Stomach (tissue), 9 donors: ENCODE measurements around the gene ANKRD12. TPM values are rescaled to one million over a fixed set of nuclear protein-coding genes. Genes with fewer than 3 reads are reported as not detected.

Experiments
- DNase-seq, 2 donors: peaks; one replicate each; pipeline versions ENCODE4 v3.0.0 to v3.0.0-alpha.2; 2013 to 2019
- H3K27ac ChIP-seq, 5 donors: fragments of 200-600 bp in 4 of 5; sonication (generic) in 4 of 5; one replicate each; pipeline ENCODE4 v1.5.1; 2013 to 2019; ENCODE audit warnings: mild to moderate bottlenecking in 1 of 5, moderate library complexity in 1 of 5
- H3K27me3 ChIP-seq, 3 donors: fragments of 200-600 bp; sonication (generic); one replicate each; pipeline ENCODE4 v1.5.1; 2017 to 2019; ENCODE audit warnings: mixed run types in 1 of 3
- H3K36me3 ChIP-seq, 4 donors: fragments of 200-600 bp; sonication (generic); 1 replicate in 3 of 4; 2 replicates in 1 of 4; pipeline ENCODE4 v1.5.1; 2016 to 2019
- H3K4me1 ChIP-seq, 4 donors: fragments of 200-600 bp; sonication (generic); one replicate each; pipeline ENCODE4 v1.5.1; 2016 to 2019
- H3K4me3 ChIP-seq, 4 donors: fragments of 200-600 bp; sonication (generic) in 3 of 4; one replicate each; pipeline ENCODE4 v1.5.1; 2016 to 2019; ENCODE audit warnings: mild to moderate bottlenecking in 1 of 4
- H3K9me3 ChIP-seq, 4 donors: fragments of 200-600 bp; sonication (generic); one replicate each; pipeline ENCODE4 v1.5.1; 2016 to 2019
- EP300 ChIP-seq: sonication (generic); formaldehyde crosslinking; IDR thresholded peaks from one replicate; pipeline ENCODE4 v1.6.1; 2017; ENCODE audit warnings: antibody characterized with exemption
- POLR2A ChIP-seq, 4 donors: fragments of 450-650 bp; IDR thresholded peaks; one replicate each; pipeline ENCODE4 v1.6.1; 2016; ENCODE audit warnings: antibody characterized with exemption in 4 of 4, control low read depth in 2 of 4, mild to moderate bottlenecking in 1 of 4, moderate library complexity in 1 of 4
- POLR2AphosphoS5 ChIP-seq, 3 donors: sonication (generic); formaldehyde crosslinking; IDR thresholded peaks; one replicate each; pipeline ENCODE4 v1.6.1; 2016; ENCODE audit warnings: antibody characterized with exemption in 3 of 3
- whole genome bisulfite sequencing, 5 donors: extraction: QIAGEN DNeasy Blood & Tissue Kit in 3 of 5; methylation state at CpG; one replicate each; pipeline versions ENCODE4 v1.1.5 to v1.1.7; 2013 to 2018; 5-methylcytosine and 5-hydroxymethylcytosine counted together
- intact Hi-C: fragments of 100-400 bp; cut with DNase I; formaldehyde crosslinking; loops from one replicate; pipeline ENCODE4 v1.15.1; 2023; ENCODE audit warnings: low total_unique reads
- polyA plus RNA-seq, 3 donors: library from polyadenylated mRNA; stranded (reverse); fragments of 200-250 nt; gene quantifications; one replicate each; pipeline ENCODE4 v1.2.3, GENCODE V29; 2013
- total RNA-seq, 5 donors: library from RNA; depleted of rRNA; stranded (reverse); fragments of >200 nt; gene quantifications; one replicate each; pipeline versions ENCODE4 v1.1.0 to v1.2.3, GENCODE V29; 2014 to 2016
- TF ChIP-seq, protein P1 (sequence below), 7 experiments: fragments of 450-650 bp in 4 of 7; fragments of 200-600 bp in 3 of 7; sonication (generic) in 3 of 7; IDR thresholded peaks; one replicate each; pipeline ENCODE4 v1.5.1; 2016 to 2019; ENCODE audit warnings: antibody characterized with exemption in 7 of 7, control low read depth in 2 of 7, mild to moderate bottlenecking in 1 of 7
- donor health status: healthy with polysubstance abuse.
- donor health status: Bipolar disorder and iron deficiency.
- donor health status: healthy.

ANKRD12 gene
- total and polyA plus RNA-seq, 8 donors = 10.0 to 85.5 (median 46.0) TPM

GRCh38 chr18:9147440-9148202 is 11.0 kb downstream of the ANKRD12 start:
- peaks cover 29 to 100% (median 67%) of the 10 kb centered on the region in 4 donors for H3K4me1 ChIP-seq
- WGBS, 5 donors = 5 to 18% (median 15%) methylated on average over 1 of the region's 1 CpG
- peak overlapping the region in 4 of 5 donors; percentile 7 to 57 (median 52) for H3K27ac ChIP-seq

GRCh38 chr18:9148203-9148552 is 11.6 kb downstream of the ANKRD12 start:
- DNase-seq = no peak
- H3K4me3 ChIP-seq = no peak overlapping the region
- WGBS, 5 donors = 9 to 32% (median 16%) methylated on average over 1 of the region's 1 CpG
- no peaks in the 10 kb centered on the region for H3K9me3 ChIP-seq
- peaks cover 34 to 100% (median 69%) of the 10 kb centered on the region in 4 donors for H3K4me1 ChIP-seq
- intact Hi-C loops = no loop called here
- H3K27me3 ChIP-seq = no peaks in the 10 kb centered on the region
- TF ChIP-seq, protein P1, sequence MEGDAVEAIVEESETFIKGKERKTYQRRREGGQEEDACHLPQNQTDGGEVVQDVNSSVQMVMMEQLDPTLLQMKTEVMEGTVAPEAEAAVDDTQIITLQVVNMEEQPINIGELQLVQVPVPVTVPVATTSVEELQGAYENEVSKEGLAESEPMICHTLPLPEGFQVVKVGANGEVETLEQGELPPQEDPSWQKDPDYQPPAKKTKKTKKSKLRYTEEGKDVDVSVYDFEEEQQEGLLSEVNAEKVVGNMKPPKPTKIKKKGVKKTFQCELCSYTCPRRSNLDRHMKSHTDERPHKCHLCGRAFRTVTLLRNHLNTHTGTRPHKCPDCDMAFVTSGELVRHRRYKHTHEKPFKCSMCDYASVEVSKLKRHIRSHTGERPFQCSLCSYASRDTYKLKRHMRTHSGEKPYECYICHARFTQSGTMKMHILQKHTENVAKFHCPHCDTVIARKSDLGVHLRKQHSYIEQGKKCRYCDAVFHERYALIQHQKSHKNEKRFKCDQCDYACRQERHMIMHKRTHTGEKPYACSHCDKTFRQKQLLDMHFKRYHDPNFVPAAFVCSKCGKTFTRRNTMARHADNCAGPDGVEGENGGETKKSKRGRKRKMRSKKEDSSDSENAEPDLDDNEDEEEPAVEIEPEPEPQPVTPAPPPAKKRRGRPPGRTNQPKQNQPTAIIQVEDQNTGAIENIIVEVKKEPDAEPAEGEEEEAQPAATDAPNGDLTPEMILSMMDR (IDR thresholded peaks at IDR 0.05) = no peak
- TF ChIP-seq POLR2A (IDR thresholded peaks at IDR 0.05) (no peak), EP300 (no peak)
- H3K36me3 ChIP-seq = no peaks in the 10 kb centered on the region
- H3K27ac ChIP-seq = peak overlapping the region in 2 of 5 donors; percentile 47 to 57

More at GRCh38 chr18:9147440-9148202, 11.0 kb downstream of the ANKRD12 start:
- no peak for TF ChIP-seq EP300
- TF ChIP-seq, protein P1 (IDR thresholded peaks at IDR 0.05) = peak in 5 of 7 experiments; percentile 59 to 74 (median 63)
- TF ChIP-seq POLR2AphosphoS5 (IDR thresholded peaks at IDR 0.05) = peak in 2 of 3 donors; percentile 44 to 55
- no peak for TF ChIP-seq POLR2A (IDR thresholded peaks at IDR 0.05)
- intact Hi-C loops = no loop called here
- H3K4me3 ChIP-seq = no peak overlapping the region
- H3K9me3 ChIP-seq = no peaks in the 10 kb centered on the region
- H3K36me3 ChIP-seq = no peaks in the 10 kb centered on the region
- H3K27me3 ChIP-seq = no peaks in the 10 kb centered on the region
- DNase-seq = peak in 1 of 2 donors; percentile 85

DNA sequence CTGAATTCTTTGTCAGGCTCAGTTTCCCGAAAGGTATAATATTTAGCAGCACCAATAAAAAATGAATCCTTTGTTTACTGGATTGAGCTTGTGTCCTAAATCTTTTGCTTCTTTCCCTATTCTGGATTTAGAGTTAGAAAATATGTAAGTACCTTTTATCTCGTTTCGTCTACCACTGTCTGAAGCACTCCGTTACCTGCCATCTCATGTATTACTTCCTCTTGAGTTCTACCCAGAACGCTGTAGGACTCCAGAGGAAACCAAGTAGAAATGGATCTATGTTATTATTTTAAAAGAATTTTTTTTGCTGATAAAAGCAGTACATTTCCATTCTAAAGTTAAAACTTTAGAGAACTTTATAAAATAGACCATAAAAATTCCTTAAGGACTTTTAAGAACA is 13.5 kb downstream of the ANKRD12 start:
- H3K4me1 ChIP-seq = peaks cover 29 to 100% (median 67%) of the 10 kb centered on the region in 4 donors
- no peaks in the 10 kb centered on the region for H3K36me3 ChIP-seq
- TF ChIP-seq EP300 (no peak), POLR2A (IDR thresholded peaks at IDR 0.05) (no peak), POLR2AphosphoS5 (IDR thresholded peaks at IDR 0.05) (no peak)
- TF ChIP-seq, protein P1 (IDR thresholded peaks at IDR 0.05) = no peak
- intact Hi-C loops = loop anchor here (10.0 kb wide), 1 partner anchor 75 kb away; no protein-coding TSS in a partner anchor
- H3K4me3 ChIP-seq = no peak overlapping the region
- H3K27me3 ChIP-seq = no peaks in the 10 kb centered on the region
- WGBS, 5 donors = 55 to 80% (median 68%) methylated on average over 5 of the region's 5 CpGs
- no peak overlapping the region for H3K27ac ChIP-seq
- DNase-seq = no peak
- no peaks in the 10 kb centered on the region for H3K9me3 ChIP-seq

- Histone ChIP-seq H3K27me3 (no peaks in the 10 kb centered on the region), H3K4me3 (no peak overlapping the region), H3K9me3 (no peaks in the 10 kb centered on the region), H3K36me3 (no peaks in the 10 kb centered on the region), H3K4me1 (peaks cover 19 to 76% (median 51%) of the 10 kb centered on the region in 4 donors), H3K27ac (peak overlapping the region in 1 of 5 donors; percentile 4)
- TF ChIP-seq EP300 (no peak), POLR2AphosphoS5 (IDR thresholded peaks at IDR 0.05) (no peak), POLR2A (IDR thresholded peaks at IDR 0.05) (no peak)
- TF ChIP-seq, protein P1 (IDR thresholded peaks at IDR 0.05) = no peak
- intact Hi-C loops = loop anchor here (10.0 kb wide), 1 partner anchor 78 kb away; no protein-coding TSS in a partner anchor
- no peak for DNase-seq
- 18 to 47% (median 32%) methylated on average over 1 of the region's 1 CpG for WGBS, 5 donors
Measured at GRCh38 chr18:9153256-9153655, 16.7 kb downstream of the ANKRD12 start.
